Spleen (tissue), 7 donors: ENCODE results near the gene ZC3H14.

Source experiments
- CTCF ChIP-seq, 11 experiments: fragments of 200-600 bp in 7 of 11; fragments of 450-650 bp in 4 of 11; sonication (generic) in 4 of 11; IDR thresholded peaks in 8 of 11; conservative IDR thresholded peaks in 3 of 11; 1 replicate in 7 of 11; 2 replicates in 4 of 11; pipeline versions ENCODE4 v1.4.0 to v1.8.0; 2016 to 2021; ENCODE audit warnings: antibody characterized with exemption in 11 of 11, inconsistent platforms in 4 of 11, mild to moderate bottlenecking in 1 of 11
- POLR2A ChIP-seq, 3 donors: fragments of 450-650 bp; IDR thresholded peaks; one replicate each; pipeline ENCODE4 v1.5.1; 2017; ENCODE audit warnings: antibody characterized with exemption in 3 of 3, mild to moderate bottlenecking in 1 of 3
- donor health status: DM: no; HTN: no; CAD: no; lungs with moderate emphysema.
- donor health status: DM: no; HTN: no; CAD: no.
- donor health status: DM: no; HTN: no; CAD: no.

- TF ChIP-seq POLR2A (IDR thresholded peaks at IDR 0.05) (no peak), CTCF (IDR thresholded peaks at IDR 0.05 in 8 of 11, conservative IDR thresholded peaks at IDR 0.05 in 3 of 11) (no peak)
These were observed 50.7 kb downstream of the ZC3H14 start for GRCh38 chr14:88613552-88614010.
